Measurements from ENCODE around the gene LARGE1.

- TF ChIP-seq POLR2A (IDR thresholded peaks at IDR 0.05; ENCODE audit: low read depth, low read length) (no peak), CHD1 (IDR thresholded peaks at IDR 0.05; ENCODE audit: low read depth, low read length) (no peak), BHLHE40 (IDR thresholded peaks at IDR 0.05; ENCODE audit: low read depth, low read length) (peak; percentile 26; the same call in 1 of the 2 replicates), CTCF (conservative IDR thresholded peaks at IDR 0.05; ENCODE audit: low read depth, low read length) (no peak), CEBPB (IDR thresholded peaks at IDR 0.05; ENCODE audit: low read depth, low read length) (no peak), FOS (IDR thresholded peaks at IDR 0.05; ENCODE audit: low read depth, low read length) (no peak), NFE2L2 (IDR thresholded peaks at IDR 0.05; ENCODE audit: low read depth, low read length) (no peak), RAD21 (IDR thresholded peaks at IDR 0.05; ENCODE audit: low read length) (no peak)
Measured at GRCh38 chr22:33772745-33773144, 147.5 kb downstream of the LARGE1 start.

All from IMR-90 (cell line).